NOMO-1 treated with DMSO at 0.1 percent for 48 hours (cell line): ENCODE measurements around the gene ERLIN1.

ENCODE experiments used
- DNase-seq: peaks from one replicate; lab custom pipeline; 2025; ENCODE audit not compliant: unreplicated experiment; lab: John Stamatoyannopoulos, UW

The ERLIN1 gene

DNA sequence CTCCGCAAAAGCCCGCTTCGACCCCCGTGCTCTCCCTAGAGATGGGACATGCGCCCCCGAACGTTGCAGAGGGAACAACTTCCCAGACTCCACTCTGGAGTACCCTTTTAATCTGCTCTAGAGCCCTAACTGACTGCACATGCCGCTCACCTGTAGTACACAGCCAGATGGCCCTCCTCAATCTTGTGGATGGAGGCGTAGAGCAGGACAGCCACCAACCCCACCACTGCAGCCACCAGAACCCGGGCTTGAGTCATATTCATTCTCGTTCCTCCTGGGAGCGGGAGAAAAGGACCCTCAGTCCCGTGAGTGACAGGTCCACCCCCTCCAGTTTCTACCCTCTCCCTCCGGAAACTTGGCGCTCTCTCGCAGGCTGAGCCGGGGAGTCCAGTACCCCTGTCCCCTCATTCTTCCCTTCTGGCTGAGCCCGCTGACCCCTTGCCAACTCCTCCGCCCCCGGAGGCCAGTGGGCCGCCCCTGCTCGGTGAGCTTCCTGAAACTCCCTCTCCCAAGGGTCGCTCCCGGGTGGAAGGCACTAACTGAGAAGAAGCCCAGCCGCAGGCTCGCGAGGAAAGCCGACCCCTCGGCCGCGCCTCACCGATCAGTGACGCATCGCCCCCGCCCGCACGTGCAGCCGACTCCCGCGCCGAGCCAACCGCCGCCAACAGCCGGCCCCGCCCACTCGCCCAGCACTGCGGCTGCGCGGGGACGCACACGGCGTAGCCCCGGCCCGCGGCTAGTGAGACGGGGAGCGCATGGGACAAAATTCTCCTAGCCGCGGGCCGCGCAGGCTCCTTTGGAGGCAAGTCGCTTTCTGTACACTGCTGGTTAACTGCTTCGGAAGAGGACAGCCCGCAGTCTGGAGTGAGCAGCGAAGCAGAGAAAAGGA, at the start of gene ERLIN1:
ERLIN1 (minus strand) TSS at position 666 of the 889 bp plus-strand sequence; CDS start at position 263, 403 bp downstream.
- peak; percentile 92 for DNase-seq

DNA sequence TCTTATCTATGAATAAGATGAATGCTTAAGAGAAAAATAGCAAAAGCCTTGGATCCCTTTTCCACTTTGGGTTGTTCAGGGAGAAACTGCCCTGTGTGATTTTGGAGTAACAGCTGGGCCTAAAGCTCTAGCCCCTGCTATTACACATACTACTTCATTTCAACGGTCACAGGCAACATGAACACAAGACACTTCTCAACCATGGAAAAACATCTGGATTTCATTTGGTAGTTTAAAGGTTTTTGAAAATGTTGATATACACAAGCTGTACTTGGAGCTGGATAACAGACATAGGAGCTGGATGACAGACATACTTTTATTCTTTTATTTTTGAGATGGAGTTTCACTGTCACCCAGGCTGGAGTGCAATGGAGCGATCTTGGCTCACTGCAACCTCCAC, 46.3 kb upstream of the ERLIN1 start:
- DNase-seq = no peak

DNA sequence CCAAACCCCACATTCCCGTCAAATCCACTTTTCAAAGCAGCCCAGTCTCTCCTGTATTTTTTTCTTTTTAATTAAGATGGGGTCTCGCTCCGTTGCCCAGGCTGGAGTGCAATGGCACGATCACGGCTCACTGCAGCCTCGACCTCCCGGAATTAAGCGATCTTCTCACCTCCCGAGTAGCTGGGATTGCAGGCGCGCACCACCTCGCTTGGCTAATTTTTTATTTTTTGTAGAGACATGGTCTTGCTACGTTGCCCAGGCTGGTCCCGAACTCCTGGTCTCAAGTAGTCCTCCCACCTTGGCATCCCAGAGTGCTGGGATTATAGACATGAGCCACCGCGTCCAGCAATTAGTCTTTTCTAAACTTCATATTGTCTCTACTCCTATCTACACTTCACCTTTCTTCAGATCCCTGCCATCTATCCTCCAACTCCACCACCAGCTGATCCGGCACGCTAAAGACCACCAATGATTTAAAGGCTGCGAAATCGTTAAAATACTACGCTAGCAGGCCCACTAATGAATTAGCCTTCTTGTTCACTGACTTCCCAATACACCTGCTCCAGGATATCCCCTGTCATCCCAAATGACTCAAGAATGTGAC, 44.1 kb upstream of the ERLIN1 start:
- no peak for DNase-seq

DNA sequence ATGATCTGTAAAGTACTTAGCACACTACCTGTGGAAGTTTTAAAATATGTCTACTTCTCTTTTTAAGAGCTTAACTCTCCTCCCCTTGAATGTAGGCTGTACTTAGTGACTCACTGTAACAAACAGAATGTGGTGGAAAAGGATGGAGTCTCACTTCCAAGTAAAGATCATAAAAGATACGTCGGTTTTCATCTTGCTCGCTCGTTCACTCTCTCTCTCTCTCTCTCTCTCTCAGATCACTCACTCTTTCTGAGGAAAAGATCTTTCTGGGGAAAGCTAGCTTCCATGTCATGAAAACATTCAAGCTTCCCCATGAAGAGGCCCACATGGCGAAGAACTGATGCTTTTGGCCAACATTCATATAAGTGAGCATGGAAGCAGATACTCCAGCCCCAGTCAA, 38.0 kb upstream of the ERLIN1 start:
- no peak for DNase-seq

DNA sequence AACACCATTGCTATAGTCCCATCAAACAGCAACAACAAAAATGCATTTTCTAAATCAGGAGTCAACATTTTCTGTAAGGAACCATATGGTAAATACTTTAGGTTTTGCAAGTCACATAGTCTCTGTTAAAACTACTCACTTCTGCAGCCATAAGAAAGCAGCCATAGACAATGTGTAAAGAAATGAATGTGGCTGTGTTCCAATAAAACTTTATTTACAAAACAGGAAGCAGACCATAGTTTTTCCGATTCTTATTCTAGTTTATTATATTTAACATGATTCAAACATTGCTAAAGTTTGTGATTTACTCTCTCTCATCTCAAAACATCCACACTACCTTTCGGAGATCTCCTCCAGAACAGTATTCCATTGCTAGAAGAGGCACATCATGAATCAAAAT, 36.7 kb upstream of the ERLIN1 start:
- no peak for DNase-seq

DNA sequence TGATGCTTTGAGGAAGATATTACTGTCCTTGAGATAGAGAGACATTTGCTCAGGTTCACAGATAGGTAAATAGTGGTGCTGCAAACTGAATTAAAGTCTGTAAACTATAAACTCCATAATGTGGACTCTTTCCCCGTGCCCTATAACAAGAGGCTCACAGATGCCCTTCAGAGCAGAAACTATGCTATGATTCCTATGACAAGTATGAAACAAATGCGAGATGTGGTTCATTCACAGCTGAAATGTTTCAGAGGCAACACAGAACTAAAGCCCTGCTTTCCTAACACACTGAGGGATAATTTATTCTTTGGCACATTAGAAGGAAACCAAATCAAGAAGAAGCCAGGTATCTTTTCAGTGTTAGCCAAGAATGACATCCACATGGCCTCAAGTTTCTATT, 30.2 kb upstream of the ERLIN1 start:
- no peak for DNase-seq

DNA sequence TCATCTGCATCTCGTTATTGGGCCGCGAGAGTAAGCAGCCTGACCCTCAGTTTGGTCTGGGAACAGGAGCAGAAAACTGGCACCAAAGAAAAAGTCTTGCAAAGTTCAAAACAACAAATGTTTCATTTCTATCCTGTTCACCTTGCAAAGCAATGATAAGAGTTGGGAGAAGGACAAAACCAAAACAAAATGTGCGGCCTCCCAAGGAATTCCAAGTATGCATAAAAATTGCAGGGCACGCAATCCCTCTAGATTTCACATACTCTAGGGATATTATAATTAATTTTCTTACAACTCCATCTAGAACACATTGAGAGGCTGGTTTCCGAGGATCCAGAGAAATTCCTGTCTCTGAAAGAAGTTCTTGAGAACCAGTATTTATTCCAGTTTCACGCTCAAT, 23.5 kb upstream of the ERLIN1 start:
- no peak for DNase-seq

DNA sequence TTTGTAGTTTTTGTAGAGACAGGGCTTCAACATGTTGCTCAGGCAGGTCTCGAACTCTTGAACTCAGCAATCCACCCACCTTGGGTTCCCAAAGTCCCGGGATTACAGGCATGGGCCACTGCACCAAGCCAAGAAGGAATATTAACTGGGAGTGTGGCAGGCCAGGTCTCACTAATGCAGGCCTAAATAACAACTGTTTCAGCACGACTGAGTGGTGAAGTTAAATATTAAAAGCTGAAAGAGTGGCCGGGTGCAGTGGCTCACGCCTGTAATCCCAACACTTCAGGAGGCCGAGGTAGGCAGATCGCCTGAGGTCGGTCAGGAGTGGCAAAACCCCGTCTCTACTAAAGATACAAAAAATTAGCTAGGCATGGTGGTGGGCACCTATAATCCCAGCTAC, 22.4 kb upstream of the ERLIN1 start:
- DNase-seq = no peak

DNA sequence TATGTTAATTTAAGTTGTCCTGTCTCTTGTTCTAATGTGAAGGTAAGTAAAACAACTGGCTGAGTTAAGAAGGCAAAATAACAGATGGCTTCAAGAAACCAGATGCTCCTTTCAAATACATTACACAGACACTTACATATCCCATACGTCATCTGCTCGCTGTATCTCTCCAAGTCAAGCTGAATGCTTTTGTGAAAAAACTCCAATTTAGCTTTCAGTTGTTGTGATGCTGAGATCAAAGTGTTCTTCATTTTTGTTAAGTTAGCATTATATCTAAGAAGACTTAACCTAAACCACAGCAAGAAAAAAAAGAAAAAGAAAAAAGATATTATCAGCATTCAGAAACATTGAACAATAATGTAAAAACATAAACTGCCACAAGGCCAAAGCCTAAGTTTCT, 18.5 kb upstream of the ERLIN1 start:
- no peak for DNase-seq

DNA sequence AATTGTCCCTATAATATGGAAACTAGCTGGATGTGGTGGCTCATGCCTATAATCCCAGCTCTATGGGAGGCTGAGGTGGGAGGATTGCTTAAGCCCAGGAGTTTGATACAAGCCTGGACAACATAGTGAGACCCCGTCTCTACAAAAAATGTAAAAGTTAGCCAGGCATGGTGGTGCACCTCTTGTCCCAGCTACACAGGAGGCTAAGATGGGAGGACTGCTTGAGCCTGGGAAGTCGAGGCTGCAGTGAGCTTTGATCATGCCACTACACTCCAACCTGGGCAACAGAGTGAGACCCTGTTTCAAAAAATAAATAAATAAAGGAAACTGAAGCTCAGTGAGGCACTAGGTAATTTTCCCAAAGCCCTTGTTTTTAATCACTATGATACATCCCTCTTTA, 15.7 kb upstream of the ERLIN1 start:
- no peak for DNase-seq

DNA sequence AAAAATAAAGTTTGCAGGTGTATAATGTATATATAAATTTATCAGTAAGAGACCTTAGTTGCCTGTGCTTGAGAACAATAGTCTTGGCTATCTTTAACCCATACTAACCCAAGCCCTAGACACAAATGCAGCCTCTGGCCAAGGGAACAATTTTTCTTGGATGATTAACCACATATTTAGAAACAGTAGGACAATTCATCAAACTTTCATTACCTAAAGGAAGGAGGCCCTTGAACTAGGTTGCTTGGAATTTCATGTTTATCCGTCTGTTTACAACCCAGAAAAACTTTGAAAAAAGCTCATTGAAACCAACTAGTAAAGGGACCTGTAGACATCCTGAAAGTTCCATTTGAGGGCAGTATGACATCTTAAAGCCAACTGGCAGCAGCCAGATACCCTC, 8.9 kb upstream of the ERLIN1 start:
- no peak for DNase-seq

DNA sequence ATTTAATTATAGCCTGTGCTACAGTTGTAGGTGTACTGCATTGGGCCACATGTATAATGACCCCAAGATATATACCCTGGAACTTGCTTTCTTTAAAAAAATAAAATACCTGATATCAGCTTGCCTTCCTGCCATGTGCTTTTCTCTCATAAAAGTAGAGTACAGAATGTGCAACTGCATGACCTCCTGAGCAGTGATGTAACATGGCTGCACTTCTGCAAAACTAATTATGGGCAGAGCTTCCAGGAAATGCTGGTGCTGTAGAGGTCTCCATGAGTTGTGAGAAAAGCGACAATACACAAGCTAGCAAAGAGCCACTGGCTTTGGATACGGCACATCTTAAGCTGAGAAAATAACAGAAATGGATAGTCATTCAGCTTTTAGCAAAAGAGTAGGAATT, 6.5 kb upstream of the ERLIN1 start:
- DNase-seq = peak; percentile 88

DNA sequence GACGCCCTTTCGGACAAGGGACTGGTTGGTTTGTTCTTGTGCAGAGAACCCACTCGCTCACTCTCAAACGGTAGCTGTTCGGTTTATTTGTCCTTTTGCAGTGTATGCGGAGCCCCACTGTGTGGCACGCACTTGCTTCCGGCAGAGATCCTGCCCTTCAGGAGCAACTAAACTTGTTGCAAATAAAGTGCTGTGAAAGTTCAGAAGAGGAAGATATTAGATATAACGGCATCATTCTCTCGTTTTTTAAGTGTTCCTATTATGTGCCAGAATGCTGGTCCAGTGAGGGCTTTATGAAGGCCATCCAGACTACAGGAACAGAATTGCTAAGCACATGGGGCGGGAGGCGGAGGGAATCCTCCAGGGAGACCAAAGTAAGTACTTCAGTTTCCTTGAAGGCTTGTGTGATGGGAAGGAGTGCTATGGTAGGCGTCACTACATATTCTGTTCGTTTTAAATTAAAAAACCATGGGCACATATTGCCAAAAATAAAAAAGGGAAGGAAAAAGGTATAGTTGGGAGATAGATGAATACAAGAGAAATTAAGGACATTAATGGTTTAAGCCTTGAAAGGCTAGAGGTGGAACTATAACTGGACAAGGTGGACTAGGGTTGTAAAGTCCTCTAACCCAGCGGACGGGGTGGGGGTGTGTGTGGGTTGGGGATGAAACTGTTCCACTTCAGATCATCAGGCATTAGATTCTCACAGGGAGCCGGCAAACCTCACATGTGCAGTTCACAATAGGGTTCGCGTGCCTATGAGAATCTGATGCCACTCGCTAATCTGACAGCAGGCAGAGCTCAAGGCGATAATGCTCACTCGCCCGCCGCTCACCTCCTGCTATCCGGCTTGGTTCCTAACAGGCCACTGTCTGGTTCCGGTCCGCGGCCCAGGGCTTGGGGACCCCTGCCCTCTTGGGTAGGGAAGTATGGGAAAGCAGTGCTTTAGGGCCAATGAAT, 704 bp upstream of the ERLIN1 start:
- DNase-seq = peak; percentile 48

DNA sequence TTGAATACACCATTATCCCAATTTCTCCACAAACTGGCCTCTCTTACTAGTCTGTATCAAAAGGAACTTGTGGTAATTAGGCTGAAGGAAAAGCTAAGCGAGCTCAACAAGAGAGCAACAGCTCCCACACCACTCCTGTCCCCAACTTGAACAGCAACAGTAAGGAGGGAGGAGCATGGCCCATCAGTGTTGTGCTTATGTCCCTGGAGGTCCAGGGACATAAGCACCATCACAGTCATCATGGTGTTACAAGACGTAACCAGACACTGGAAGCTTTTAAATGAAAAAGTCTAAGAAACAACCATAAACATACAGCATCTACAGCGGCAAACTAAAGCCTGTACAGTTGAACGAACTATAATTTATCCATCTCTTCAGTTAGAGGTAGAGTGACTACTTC, 989 bp downstream of the ERLIN1 start:
- DNase-seq = peak; percentile 60

DNA sequence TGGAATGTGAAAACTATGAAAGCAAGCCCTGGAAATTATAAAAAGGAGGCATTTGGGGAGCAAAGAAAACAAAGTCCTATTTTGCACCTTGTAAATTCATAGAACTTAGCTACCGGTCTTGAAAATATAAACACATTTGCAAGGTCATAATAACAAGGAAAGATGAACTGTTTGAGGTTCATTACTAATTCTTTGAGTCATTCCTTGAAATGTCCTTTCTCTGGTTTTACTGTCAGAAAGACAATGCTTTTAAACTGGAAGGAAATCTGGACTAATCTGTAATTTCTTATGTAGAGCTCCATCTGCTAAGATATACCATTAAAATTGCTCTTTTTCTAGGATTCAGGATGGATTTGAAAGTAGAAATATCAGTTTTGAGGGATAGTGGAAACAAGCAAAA, 1.4 kb downstream of the ERLIN1 start:
- no peak for DNase-seq

DNA sequence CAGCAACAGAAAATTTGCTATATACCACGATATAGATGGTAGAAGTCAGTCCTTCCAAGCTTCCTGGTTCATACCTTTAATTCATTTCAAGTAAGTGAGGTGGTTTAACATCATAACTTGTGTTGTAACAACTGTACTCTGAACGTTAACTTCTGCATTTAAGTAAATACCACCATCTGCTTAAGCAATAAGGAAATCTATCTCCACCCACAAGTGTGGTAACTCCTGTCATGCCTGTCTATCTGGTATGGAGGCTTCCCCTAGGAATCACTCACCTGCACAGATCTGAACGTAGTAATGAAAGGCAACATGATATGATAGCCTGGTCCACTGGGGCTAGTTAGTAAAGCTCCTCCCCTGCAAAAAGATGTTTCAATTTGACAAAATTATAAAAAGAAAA, 2.3 kb downstream of the ERLIN1 start:
- peak; percentile 97 for DNase-seq

DNA sequence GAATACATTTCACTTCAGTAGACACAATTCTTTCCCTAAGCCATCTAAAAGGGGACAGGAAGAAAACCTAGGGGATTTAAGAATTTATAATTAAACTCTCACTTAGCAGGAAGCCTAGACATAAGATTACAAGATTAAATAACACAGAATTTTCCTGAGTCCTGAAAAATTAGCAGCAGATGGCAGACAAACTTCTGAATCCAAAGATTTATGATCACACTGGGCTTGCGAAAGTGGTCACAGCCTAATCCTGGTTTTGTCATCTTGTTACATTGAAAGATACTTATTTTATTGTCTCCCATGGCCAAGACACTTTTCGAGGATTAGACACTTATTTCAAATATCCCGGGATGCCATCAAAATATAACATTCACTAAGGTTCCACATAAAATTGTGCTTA, 2.9 kb downstream of the ERLIN1 start:
- peak; percentile 45 for DNase-seq

DNA sequence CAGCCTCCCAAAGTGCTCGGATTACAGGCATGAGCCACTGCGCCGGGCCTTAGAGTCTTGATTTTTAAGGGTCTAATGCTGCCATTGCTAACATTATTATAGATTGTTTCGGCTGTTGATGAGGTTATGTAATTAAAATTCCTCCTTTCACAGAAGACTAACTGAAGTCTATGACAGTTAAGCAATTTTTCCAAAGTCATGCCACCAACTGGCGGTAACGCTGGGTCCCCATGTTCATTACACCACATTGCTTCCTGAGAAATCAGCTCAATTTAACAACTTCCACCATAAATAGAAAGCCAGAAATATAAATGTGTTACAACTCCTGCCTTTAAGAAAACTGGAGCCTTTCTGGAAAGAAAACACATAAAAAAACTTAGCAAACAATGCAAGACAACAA, 3.5 kb downstream of the ERLIN1 start:
- peak; percentile 82 for DNase-seq

DNA sequence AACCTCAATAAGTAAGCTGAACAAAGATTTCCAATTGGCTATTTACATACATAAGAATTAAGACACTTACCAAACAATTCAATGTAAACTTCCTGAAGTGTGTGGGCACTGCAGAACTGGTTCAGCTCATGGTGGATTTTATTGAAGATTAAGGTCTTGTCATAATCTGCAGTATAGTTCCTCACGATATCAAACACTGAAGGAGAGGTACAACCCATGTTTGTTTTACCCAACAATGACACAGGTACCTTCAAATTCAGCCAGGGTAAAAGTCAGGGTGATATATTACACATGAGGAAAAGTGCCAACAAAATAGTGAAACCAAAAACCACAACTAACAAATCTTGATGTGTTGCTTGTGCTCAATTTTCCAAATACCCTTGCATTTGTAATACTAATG, 10.0 kb downstream of the ERLIN1 start:
- no peak for DNase-seq

DNA sequence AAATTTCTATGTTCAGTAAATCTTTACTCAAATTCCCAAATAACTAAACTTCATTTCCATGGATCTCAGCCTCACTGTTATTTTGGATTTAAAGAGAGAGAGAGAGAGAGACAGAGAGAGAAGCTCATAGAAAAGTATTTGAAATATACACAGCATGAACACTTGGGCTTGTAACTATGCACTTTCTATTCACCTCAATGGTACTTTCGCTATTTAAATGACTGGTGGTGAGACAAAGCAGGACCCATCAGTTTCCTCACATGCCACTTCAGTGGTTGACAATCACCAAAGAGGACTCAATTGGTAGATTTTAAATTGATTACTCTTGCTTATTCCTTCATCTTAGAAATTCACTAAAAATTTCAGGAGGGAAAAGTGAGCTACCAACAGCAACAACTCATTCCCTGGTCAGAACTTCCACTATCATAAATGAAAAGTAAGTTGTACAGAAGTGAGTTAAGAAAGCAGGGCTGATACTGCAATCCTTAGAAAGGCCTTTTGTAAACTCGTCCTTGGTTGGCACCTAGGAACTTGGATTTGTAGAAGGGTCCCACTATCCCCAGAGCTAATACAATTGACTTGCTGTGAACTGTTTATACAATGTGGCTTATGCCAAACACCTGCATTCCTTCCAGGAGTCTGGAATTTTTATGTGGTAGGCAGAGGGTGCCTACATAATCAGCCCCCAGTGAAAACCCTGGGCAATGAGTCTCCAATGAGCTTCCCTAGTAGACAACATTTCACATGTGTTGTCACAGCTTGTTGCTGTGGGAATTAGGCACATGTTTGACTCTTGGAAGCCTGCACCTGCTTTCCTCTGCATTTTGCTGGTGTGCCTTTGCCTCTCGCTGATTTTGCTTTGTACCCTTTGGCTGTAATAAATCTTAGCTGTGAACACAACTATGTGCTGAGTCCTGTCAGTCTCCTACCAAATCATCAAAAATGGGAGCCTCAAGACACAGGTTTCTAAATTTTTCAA, 10.8 kb downstream of the ERLIN1 start:
- DNase-seq = no peak
